IPS DF 4.7 (cell line): ENCODE measurements around the gene SNX7.

Experiments used
- DNase-seq: peaks from one replicate; pipeline ENCODE4 v3.0.0-alpha.2; 2013; ENCODE audit warnings: low spot score; ENCODE audit errors: extremely low read depth

Gene SNX7

GRCh38 chr1:98697781-98698180 is 36.3 kb downstream of the SNX7 start:
- no peak for DNase-seq

DNA sequence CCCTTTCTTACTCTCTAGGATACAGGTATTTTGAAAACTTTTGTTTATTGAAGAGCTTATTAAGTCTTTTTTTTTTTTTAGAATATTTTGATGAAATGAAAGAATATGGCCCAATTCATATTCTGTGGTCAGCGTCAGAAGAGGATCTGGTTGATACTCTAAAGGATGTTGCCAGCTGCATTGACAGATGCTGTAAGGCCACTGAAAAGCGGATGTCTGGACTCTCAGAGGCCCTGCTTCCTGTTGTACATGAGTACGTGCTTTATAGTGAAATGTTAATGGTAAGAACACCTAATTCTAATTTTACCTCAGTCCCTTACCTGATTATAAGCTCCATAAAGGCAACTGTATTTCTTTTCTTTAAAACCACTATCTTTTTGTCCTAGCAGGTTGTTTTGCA is 37.1 kb downstream of the SNX7 start:
- no peak for DNase-seq

DNA sequence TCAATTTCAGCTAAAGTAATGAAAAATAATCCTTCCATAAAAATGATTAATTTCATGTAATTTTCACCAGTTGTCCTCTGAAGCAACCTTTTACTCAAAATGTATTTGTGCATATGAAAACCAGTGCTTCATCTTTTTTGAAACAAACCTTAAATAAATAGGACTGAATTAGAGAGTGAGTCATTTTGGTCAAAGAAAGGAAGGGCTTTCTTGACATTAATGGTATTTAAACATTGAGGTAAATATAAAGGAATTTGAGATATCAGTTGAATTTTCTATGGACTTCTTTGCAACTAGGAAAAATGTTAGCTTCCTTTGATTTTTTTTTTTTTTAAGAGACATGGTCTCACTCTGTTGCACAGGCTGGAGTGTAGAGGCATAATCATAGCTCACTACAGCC is 38.7 kb downstream of the SNX7 start:
- DNase-seq, result no peak

DNA sequence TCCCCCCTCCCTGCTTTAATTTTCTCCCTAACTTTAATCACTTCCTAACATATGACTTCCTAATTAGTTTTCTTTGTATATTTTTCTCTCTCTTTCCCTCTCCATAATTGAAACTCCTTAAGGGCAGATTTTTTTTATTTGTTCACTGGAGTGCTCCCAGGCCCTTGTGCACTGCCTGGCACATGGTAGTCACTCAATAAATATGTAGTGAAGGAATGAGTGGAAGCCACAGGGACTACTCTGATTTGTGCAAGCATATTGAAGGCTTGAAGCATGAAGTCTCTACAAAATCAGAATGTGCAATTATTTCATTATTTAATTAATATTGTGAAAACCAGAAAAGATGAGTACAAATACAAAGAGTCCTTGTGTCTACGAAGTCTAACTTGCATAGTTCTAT is 41.5 kb downstream of the SNX7 start:
- DNase-seq, result no peak

- DNase-seq, result peak; percentile 7
Observed at GRCh38 chr1:98704474-98704873, 43.0 kb downstream of the SNX7 start.

DNA sequence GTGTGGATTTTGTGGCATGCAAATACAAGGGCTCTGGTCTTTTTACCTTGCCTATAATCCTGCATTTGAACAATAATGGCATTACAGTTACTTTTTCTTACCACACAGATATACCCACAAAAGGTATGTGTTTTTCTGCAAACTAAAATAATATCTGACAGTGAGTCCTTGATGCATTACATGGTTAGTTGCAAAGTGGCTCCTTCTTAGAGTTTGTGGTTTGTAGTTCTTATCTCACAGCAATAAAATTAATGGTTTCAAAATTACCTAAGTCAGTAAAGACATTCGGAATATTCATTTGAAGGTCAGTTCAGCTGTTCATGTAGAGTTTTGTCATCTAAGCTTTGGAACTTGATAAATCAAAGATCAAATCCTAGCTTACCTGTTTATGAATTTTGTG is 43.5 kb downstream of the SNX7 start:
- no peak for DNase-seq

DNA sequence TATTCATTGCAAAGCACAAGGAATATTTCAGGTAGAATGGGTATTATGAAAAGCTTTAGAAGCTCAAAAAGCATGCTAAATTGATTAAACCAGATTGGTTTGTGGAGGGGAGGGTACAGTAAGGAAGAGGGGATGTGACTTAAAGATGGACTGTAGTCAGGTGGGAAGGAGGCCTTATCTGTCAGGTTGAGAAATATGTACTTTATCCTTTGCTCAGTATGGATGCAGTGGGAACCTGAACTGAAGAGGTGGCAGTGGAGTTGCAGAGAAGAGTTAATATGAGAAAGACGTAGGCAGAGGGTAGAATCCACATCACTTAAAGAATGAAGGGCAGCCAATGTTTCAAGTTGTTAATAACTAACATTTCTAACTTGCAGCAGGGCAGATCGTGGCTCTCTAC is 44.1 kb downstream of the SNX7 start:
- no peak for DNase-seq

GRCh38 chr1:98706173-98706843 is 44.8 kb downstream of the SNX7 start:
- no peak for DNase-seq

- no peak for DNase-seq
Observed at GRCh38 chr1:98707556-98707955, 46.0 kb downstream of the SNX7 start.

DNA sequence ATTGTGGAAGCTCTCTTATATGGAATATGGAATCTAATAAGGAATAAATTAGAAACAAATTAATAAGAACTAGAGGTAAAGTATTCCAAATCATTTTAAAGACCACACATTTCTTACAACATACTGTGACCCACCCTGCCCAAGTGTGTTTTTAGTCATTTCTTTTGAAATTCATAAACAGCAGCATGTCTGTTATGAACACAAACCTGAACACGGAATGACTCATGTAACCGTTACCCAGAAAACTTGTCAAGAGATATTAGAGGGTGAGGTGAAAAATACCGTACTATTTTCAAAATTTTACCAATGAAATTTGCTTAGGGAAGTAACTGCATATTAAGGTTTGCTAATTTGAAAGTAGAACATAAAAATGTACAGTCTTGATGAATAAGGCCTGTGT is 48.4 kb downstream of the SNX7 start:
- no peak for DNase-seq

DNA sequence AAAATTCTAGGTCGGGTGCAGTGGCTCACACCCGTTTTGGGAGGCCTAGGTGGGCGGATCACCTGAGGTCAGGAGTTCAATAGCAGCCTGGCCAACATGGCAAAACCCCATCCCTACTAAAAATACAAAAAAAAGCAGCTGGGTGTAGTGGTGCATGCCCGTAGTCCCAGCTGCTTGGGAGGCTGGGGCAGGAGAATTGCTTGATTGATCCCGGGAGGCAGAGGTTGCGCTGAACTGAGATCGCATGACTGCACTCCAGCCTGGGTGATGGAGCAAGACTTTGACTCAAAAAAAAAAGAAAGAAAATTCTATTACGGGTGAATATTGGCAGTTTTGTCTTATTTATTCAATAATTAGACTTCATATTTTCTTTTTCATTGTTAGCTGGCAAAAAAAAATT is 62.1 kb downstream of the SNX7 start:
- DNase-seq, result no peak

DNA sequence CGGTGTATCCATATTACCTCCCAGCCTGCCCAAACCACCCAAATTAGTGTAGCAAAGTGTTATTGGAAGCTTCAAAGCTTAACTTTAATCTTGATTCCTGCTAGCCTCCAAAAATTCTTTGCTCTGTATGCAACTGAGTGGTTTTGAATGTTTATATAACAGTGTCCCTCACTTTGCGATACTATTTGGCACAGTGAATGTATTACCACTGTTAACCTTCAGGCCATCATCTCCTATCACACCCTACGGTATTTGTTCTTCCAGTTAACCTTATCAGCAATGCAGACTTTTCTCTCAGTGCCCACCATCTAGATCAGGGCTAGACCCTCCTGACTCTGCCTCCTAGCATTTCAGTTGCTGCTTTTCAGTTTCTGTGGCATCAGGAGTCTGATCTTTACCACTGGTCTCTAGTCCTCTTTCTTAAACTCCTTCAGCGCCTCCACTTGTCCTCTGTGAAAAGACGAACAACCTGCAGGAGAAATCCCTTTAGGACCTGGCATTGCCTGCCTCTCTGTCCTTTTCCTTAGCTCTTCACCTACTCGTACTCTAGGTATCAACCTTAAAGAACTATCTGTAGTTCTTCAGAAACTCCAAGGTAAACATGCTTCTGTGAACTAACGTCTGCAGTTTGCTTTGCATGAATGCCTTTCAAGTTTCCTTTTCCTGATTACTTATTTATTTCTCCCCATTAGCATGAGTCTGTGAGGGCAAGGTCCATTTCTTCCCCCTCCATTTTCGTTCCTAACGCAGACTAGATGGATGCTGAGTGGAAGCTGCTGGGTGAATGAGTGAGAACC is 71.7 kb downstream of the SNX7 start:
- DNase-seq, result no peak

DNA sequence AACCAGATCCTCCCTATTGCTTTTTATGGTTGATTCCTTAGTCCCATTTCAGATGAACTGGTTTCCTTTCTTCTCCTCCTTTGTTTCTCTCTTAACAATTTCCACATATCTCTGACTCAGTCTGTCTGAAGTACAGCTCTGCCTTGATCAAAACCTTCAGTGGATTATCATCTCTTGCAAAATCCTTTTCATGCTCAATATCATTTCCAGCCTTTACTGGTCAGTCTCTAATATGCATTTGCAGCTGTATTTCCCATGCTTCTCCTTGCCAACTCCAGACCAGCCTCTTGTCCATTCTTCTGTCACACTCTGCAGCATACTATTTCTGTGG is 72.2 kb downstream of the SNX7 start:
- no peak for DNase-seq

- DNase-seq, result no peak
Observed at GRCh38 chr1:98735756-98736155, 74.2 kb downstream of the SNX7 start.

DNA sequence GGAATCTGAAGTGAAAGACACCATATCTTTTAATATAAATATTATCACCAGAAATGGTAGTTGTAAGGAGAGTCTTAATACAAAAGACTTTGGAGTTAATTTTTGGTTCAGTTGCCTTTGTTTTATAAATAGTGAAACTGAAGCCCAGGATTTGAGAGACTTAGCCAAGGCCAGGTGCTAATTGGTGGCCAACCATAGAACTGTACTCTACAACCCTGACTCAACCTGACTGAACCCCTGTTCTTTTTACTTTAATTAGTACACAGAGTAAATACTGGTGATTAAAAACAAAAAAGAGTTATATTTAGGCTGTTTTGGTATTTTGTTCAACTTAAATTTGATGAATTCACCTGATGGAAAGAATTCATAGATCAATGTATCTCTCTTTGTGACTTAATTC is 76.3 kb downstream of the SNX7 start:
- no peak for DNase-seq

GRCh38 chr1:98739762-98740161 is 78.2 kb downstream of the SNX7 start:
- DNase-seq, result no peak

GRCh38 chr1:98741164-98741563 is 79.6 kb downstream of the SNX7 start:
- no peak for DNase-seq

GRCh38 chr1:98749152-98749756 is 87.7 kb downstream of the SNX7 start:
- no peak for DNase-seq

- no peak for DNase-seq
Observed at GRCh38 chr1:98754176-98754575, 92.7 kb downstream of the SNX7 start.

- DNase-seq, result peak; percentile 9
Observed at GRCh38 chr1:98761219-98761865, 99.8 kb downstream of the SNX7 start.

- DNase-seq, result no peak
Observed at GRCh38 chr1:98763488-98764150, 102.1 kb downstream of the SNX7 start.

- no peak for DNase-seq
Observed at GRCh38 chr1:98764485-98764884, 103.0 kb downstream of the SNX7 start.
